GM12892 (cell line): ENCODE data around the gene NPAS3.

Source experiments
- POLR2A ChIP-seq: IDR thresholded peaks from 2 replicates; pipeline ENCODE4 v1.6.1; 2011; ENCODE audit warnings: low read depth, low read length, control low read depth
- POLR2AphosphoS5 ChIP-seq: IDR thresholded peaks from 2 replicates; pipeline ENCODE4 v1.6.1; 2011; ENCODE audit warnings: low read depth, low read length, control low read depth
- TAF1 ChIP-seq: IDR thresholded peaks from 2 replicates; pipeline ENCODE4 v1.6.1; 2011; ENCODE audit warnings: low read depth, mild to moderate bottlenecking, control low read depth, low read length, borderline replicate concordance

DNA sequence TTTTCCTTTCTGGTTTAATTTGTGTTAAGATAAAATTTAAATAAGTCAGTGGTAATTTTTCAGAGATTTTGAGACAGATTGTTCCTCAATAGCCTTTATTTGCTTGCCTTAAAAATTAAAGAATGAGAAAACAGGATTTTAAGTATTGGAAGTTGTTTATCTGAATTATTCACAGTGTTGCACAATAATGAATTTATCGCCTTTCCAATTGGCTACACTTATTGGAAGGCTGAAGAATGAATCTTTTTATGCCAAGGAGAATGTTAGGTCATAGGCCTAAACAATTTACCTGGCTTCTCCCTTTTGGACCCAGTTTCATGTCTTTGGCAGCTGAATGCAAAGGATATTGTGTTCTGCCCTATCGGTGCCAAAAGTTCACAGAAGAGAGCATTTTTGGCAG is 250.2 kb downstream of the NPAS3 start:
- TF ChIP-seq POLR2A, result no peak
- TF ChIP-seq TAF1, result no peak
- TF ChIP-seq POLR2AphosphoS5, result no peak
